Activated CD4-positive, alpha-beta T cell treated with anti-CD3 and anti-CD28 coated beads, Interleukin-2, amount 50 U/mL, for 4 hours (primary cell): ENCODE data around the gene GCNT2.
"Not testable (repeated sequence)": the region's sequence is repeated elsewhere in the genome, so short reads cannot be mapped to it uniquely, and the experiment has no call there.

Experiments
- DNase-seq, 2 experiments: peaks; one replicate each; pipeline ENCODE4 v3.0.0-alpha.2; 2020

Gene GCNT2

GRCh38 chr6:10552270-10552810 lies 31.2 kb downstream of the GCNT2 start:
- no peak for DNase-seq

GRCh38 chr6:10553871-10554270 lies 32.7 kb downstream of the GCNT2 start:
- no peak for DNase-seq

- DNase-seq, result no peak
Observed at GRCh38 chr6:10554826-10555225, 33.7 kb downstream of the GCNT2 start.

- no peak for DNase-seq
Observed at GRCh38 chr6:10555625-10556309, 34.6 kb downstream of the GCNT2 start.

- no peak for DNase-seq
Observed at GRCh38 chr6:10556589-10556988, 35.4 kb downstream of the GCNT2 start.

GRCh38 chr6:10556992-10557391 lies 35.8 kb downstream of the GCNT2 start:
- DNase-seq, result no peak

- DNase-seq, result no peak
Observed at GRCh38 chr6:10557913-10558312, 36.8 kb downstream of the GCNT2 start.

- DNase-seq, result no peak
Observed at GRCh38 chr6:10558565-10558964, 37.4 kb downstream of the GCNT2 start.

- DNase-seq, result no peak
Observed at GRCh38 chr6:10559522-10560152, 38.5 kb downstream of the GCNT2 start.

- no peak for DNase-seq
Observed at GRCh38 chr6:10561611-10562199, 40.6 kb downstream of the GCNT2 start.

GRCh38 chr6:10564975-10565673 lies 44.0 kb downstream of the GCNT2 start:
- DNase-seq, result no peak

- DNase-seq, result no peak
Observed at GRCh38 chr6:10565913-10566312, 44.8 kb downstream of the GCNT2 start.

- no peak for DNase-seq
Observed at GRCh38 chr6:10567256-10568026, 46.3 kb downstream of the GCNT2 start.

- no peak for DNase-seq
Observed at GRCh38 chr6:10569392-10570127, 48.4 kb downstream of the GCNT2 start.

- DNase-seq, result not testable (repeated sequence)
Observed at GRCh38 chr6:10575519-10575918, 54.4 kb downstream of the GCNT2 start.

GRCh38 chr6:10576226-10576625 lies 55.1 kb downstream of the GCNT2 start:
- DNase-seq, result no peak

- no peak for DNase-seq
Observed at GRCh38 chr6:10577112-10577511, 56.0 kb downstream of the GCNT2 start.

- DNase-seq, result no peak
Observed at GRCh38 chr6:10578723-10579122, 57.6 kb downstream of the GCNT2 start.

GRCh38 chr6:10579803-10580202 lies 58.7 kb downstream of the GCNT2 start:
- no peak for DNase-seq

GRCh38 chr6:10580570-10580969 lies 59.4 kb downstream of the GCNT2 start:
- no peak for DNase-seq

- not testable (repeated sequence) for DNase-seq
Observed at GRCh38 chr6:10581402-10581801, 60.3 kb downstream of the GCNT2 start.
